Smooth muscle cell of the brain vasculature (primary cell): ENCODE data around the gene EPHA6.
"Not testable (repeated sequence)": the region's sequence is repeated elsewhere in the genome, so short reads cannot be mapped to it uniquely, and the experiment has no call there.

Experiments
- DNase-seq: peaks from one replicate; pipeline ENCODE4 v3.0.0-alpha.2; 2012; ENCODE audit warnings: low read depth, low spot score

Gene EPHA6

DNA sequence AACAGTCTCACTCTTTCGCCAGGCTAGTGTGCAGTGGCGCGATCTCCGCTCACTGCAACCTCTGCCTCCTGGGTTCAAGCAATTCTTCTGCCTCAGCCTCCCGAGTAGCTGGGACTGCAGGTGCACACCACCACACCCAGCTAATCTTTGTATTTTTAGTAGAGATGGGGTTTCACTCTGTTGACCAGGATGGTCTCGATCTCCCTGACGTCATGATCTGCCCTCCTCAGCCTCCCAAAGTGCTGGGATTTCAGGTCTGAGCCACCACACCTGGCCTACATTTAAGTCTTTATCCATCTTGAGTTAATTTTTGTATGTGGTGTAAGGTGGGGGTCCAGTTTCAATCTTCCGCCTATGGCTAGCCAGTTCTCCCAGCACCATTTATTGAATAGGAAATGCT, 211.2 kb downstream of the EPHA6 start:
- DNase-seq: not testable (repeated sequence)

GRCh38 chr3:97029972-97030371, 215.6 kb downstream of the EPHA6 start:
- no peak for DNase-seq

DNA sequence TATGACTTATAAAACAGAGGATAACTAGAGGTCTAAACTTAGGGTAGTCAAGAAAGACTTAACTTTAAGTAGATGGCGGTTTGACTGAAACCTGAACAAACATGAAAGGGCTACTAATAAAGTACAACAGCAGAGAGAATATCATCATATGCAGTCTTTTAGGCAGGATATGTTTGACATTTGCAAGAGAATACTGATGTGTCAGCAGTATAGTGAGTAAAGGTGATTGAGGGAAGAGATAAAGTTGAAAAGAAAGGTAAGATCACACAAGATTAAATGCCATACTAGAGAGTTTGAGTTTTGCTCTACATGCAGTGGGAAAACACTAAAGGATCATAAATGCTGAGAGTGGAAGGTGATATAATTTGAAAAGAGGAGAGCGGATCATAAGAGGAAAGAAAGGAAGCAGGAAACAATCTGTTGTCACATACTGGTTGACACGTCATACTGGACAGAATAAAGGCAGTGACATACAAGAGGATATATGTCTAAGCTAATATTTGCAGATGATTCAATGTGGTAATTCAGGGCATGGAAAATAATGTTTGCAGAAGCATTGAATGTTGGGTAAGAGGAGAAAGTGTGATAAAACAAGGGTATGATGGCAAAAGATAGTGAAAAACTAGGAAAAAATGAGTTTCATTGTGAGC, 223.0 kb downstream of the EPHA6 start:
- no peak for DNase-seq

- DNase-seq: no peak
These were observed 229.0 kb downstream of the EPHA6 start for GRCh38 chr3:97043411-97043810.

DNA sequence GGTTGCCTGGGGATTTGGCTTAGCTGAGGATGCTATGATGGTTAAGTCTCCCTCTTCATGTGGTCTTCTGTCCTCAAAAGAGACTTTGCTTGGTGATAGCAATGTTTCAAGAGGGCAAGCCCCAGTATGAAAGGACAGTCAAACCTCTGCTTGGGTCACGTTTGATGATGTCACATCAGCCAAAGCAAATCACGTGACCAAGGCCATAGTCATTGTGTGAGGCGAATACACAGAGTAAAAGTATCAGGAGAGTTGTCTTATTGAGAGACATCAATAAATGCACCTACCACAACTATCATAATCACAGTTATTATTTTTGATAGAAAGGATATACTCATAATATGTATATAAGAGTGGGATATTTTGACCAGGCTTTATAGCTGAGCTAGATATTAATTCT, 243.0 kb downstream of the EPHA6 start:
- no peak for DNase-seq

DNA sequence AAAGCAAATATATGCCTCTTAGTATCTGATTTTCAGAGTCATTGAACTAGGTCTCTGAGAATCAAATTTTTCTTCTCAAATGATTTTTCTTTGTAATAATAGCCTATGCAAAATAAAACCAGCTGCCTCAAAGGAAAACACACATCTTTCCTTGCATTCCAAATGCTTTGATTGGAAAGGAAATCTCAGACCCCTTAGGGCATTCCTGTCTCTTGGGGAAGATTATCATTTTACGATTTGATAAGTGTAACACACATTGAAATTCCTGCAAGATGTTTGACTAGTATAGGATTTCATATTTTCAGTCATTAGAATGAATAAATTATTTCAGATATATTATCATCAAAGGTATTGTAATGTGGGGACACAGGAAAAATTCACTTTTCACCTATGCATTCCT, 244.8 kb downstream of the EPHA6 start:
- no peak for DNase-seq

DNA sequence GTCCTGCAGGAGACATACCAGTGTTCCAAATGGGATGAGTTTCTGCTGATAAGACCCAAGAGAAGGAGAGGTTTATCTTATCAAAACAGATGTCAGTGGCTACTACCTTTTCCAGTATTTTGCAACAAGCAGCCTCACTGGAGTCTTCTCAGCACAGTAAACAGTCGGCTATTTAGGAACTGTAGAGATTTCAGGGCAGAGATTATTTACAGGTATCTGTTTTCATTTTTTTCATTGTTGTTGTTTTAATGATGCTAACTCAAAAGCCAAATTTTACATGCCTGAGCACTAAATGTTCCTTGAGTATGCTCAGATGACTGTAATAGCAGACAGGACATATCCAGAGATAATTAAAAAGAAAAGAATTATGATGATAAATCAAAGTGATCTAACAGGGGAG, 252.1 kb downstream of the EPHA6 start:
- no peak for DNase-seq

DNA sequence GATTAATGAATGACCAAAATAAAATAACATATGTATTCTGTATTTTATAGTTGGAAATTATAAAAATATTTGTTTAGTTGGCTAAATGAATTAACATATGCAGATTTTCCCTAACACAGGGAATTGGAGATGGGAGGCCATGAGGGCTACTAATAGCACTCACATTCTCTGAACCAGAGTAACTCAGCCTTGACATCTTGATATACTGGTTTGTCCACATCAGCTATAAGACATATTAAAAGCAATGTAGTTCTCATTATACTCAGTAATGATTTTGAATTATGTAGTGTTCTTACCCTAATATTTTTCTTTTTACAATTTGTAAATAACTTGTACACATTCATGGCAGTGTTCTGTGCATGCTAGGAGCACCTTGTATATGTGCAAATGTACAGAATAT, 255.9 kb downstream of the EPHA6 start:
- DNase-seq: no peak

DNA sequence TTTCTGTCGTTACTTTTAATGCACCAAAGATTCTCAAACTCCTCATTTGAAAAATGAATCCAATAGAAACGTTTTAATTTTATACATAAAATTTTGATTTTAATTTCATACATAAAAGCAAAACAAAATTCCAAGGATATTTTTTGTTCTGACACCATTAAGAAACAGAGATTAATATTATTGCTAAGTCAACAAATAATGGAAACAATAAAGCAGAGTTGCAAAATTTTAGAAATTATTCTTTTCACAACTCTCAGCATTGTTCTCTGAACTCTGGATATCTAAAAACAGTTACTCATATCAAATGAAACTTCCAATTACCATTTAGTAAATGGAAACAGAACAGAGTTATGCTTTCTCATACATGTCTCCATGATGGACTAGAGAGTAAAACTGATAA, 260.2 kb downstream of the EPHA6 start:
- DNase-seq: no peak

DNA sequence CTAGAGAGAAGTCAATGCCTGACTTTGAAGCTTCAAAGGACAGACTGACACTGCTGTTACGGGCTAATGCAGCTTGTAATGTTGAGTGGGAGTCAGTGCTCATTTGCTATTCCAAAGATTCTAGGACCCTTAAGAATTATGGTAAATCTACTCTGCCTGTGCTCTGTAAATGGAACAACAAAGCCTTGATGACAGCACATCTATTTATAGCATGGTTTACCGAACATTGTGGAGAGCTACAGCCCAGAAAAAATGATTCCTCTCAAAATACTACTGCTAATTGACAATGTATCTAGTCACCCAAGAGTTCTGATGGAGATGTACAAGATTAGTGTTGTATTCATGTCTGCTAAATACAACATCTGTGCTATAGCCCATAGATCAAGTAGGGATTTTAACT, 262.3 kb downstream of the EPHA6 start:
- no peak for DNase-seq

DNA sequence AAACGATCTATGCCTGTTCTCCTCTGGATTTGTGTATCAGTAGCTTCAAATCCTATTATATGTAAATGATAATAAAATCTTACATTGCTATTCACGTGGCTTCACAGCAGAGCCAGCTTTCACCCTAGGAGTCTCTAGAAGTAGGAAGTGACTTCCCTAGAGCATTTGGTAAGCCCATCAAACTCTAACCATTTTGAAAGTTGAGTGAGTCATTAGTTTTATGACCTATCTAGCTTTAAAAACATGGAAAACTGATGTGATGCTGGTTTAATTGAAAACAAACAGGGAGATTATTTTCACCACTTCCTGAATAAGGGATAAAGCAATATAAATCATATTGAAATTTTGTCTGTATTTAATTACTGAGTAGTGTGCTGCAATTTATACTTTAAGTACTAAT, 275.2 kb downstream of the EPHA6 start:
- no peak for DNase-seq

GRCh38 chr3:97102641-97103040, 288.2 kb downstream of the EPHA6 start:
- DNase-seq: no peak

- DNase-seq: no peak
These were observed 291.7 kb downstream of the EPHA6 start for GRCh38 chr3:97105989-97106651.

DNA sequence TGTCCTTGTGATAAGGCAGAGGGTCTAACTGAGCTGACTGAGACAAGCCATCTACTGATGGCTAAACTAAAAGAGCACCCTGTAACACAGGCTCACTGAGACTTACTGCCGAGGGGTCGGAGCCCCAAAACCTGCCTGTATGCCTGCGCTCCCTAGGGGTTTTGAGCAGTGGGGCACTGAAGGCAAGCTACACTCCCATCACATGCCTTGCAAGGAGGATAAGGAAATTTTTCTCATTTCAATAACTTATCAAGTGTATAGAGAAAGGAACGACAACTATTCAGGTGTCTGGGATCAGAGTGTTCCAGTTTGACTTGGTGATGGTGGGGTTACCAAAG, 292.2 kb downstream of the EPHA6 start:
- no peak for DNase-seq

GRCh38 chr3:97108136-97108535, 293.7 kb downstream of the EPHA6 start:
- DNase-seq: no peak

DNA sequence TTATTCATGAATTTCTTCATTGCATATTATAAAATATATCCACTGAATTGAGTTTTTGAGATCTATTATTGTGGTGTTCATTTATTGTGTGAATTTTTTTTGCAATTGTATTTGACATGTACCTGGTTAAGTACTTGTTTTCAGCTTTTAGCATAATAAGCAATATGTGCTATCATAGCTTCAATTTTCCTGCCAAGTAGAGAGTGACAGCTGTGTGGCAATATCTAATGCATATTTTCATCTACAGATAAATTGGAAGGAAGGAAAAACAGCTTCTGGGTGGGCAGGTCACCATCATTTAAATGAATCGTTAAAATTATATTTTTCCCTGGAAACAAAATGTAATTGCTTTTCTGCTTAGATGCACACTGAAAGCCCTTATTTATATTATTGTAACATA, 296.9 kb downstream of the EPHA6 start:
- DNase-seq: no peak

DNA sequence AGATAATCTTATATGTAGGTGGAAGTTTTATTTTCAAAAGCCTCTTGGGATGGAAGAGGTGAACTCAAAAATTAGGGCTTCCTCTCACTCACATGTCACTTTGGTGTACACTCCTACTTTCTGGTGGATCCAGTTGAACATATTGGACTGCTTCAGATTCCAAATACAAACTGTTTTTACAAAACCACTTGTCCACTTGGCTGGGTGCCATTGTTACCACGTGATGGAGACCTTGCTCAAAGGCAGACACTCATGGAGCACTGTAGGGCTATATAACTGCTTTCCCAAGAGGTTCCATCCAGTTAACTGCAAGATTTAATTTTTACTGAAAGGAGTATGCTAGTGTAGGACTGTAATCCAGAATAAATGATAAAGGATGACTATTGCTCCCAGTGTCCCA, 307.0 kb downstream of the EPHA6 start:
- DNase-seq: no peak

- DNase-seq: no peak
These were observed 311.6 kb downstream of the EPHA6 start for GRCh38 chr3:97125902-97126499.

- DNase-seq: no peak
These were observed 317.1 kb downstream of the EPHA6 start for GRCh38 chr3:97131476-97131875.

- no peak for DNase-seq
These were observed 324.6 kb downstream of the EPHA6 start for GRCh38 chr3:97138914-97139541.

DNA sequence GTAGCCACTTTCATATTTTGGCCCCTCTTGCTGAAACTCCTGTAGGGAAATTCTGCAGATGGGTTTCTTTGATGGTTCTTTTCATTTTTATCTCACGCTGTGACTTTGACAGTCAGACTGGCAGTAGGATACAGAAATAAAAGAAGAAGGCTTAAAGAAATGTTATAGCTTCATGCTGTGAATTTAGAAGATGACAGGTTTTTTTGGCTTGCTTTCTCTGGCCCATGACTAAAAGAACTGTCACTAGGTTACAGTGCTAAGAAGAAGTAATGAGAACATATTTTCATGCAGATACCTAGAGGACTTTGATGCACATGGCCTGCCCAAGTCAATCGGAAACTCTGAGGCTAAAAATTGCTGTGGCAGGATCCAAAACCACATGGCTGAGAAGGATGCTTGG, 334.5 kb downstream of the EPHA6 start:
- no peak for DNase-seq

DNA sequence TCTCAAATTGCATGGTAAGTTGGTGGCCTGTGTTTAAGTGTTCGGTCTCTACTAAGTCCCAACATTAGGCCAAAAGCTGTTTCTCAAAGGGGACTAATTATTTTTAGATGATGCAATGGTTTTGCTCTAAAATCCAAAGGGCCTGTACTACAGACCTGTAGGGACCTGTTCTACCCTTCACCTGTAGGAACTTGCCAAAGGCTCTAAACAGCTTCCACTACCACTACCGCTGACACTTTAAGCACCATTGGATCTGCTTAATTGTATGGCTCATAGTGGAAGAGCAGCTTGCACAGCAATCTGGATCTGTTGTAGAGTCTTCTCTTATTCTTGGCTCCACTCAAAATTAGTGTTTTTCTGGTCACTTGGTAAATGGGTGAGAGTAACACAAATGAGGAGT, 346.8 kb downstream of the EPHA6 start:
- DNase-seq: no peak

- no peak for DNase-seq
These were observed 362.8 kb downstream of the EPHA6 start for GRCh38 chr3:97177242-97177641.
